Psoas muscle (tissue), 8 donors: ENCODE results near the gene SQOR. TPM values are rescaled to one million over a fixed set of nuclear protein-coding genes. Genes with fewer than 3 reads are reported as not detected.
A peak's percentile ranks its signal among the peaks of the same experiment; 100 is the strongest.

ENCODE experiments used
- ATAC-seq, 4 donors: fragments of 200-7000 bp; cut with Tn5 transposase; one replicate each; pipeline ENCODE4 v1.9.1; 2020; ENCODE audit warnings: moderate library complexity in 3 of 4, mild to moderate bottlenecking in 2 of 4
- DNase-seq, 2 donors: peaks; one replicate each; pipeline ENCODE4 v3.0.0-alpha.2; 2020
- H3K27ac ChIP-seq: fragments of 200-600 bp; one replicate; pipeline ENCODE4 v1.8.0; 2022
- H3K27me3 ChIP-seq, 3 donors: fragments of 200-600 bp in 1 of 3; one replicate each; pipeline versions ENCODE4 v1.6.1 to v1.8.0; 2013 to 2022; ENCODE audit warnings: low read length in 2 of 3, mild to moderate bottlenecking in 2 of 3, moderate library complexity in 1 of 3; ENCODE audit not compliant: insufficient read depth in 3 of 3
- H3K36me3 ChIP-seq, 2 donors: fragments of 200-600 bp in 1 of 2; one replicate each; pipeline versions ENCODE4 v1.6.1 to v1.8.0; 2013 to 2022; ENCODE audit warnings: low read depth in 1 of 2, mild to moderate bottlenecking in 1 of 2, moderate library complexity in 1 of 2; ENCODE audit not compliant: insufficient read depth in 1 of 2
- H3K4me1 ChIP-seq: fragments of 200-600 bp; one replicate; pipeline ENCODE4 v1.8.0; 2022
- H3K4me3 ChIP-seq: fragments of 200-600 bp; one replicate; pipeline ENCODE4 v1.8.0; 2022; ENCODE audit warnings: mild to moderate bottlenecking
- H3K9me3 ChIP-seq: fragments of 200-600 bp; one replicate; pipeline ENCODE4 v1.8.0; 2022
- WGBS, 3 donors: extraction: QIAGEN DNeasy Blood & Tissue Kit; methylation state at CpG; one replicate each; pipeline versions ENCODE4 v1.1.6 to v1.1.7; 2013; 5-methylcytosine and 5-hydroxymethylcytosine counted together
- intact Hi-C, 2 donors: fragments of 100-400 bp; cut with DNase I; formaldehyde crosslinking; loops; one replicate each; pipeline versions ENCODE4 v1.11.0 to v1.14.2; 2022
- polyA plus RNA-seq, 3 donors: library from polyadenylated mRNA; stranded (reverse); fragments of 200-250 nt; gene quantifications; one replicate each; pipeline ENCODE4 v1.2.3, GENCODE V29; 2013
- total RNA-seq, 4 donors: library from RNA; stranded (reverse); fragmentation: NEBNext Ultra II Directional in 2 of 4; extraction: Animal tissue kit (Norgen Biotek cat#: 25700) in 2 of 4; gene quantifications; one replicate each; pipeline versions ENCODE4 v1.2.1 to v1.2.4, GENCODE V29; 2021 to 2023
- TF ChIP-seq, protein P1 (sequence below): fragments of 200-600 bp; IDR thresholded peaks from one replicate; pipeline ENCODE4 v1.8.0; 2022; ENCODE audit warnings: antibody characterized with exemption
- donor health status: healthy with polysubstance abuse.
- donor health status: DM: no; HTN: no; CAD: no; lungs with moderate emphysema.
- donor health status: Bipolar disorder and iron deficiency.
- donor health status: healthy.
- donor health status: DM: yes; HTN: yes; CAD: no.
- donor health status: DM: no; HTN: no; CAD: no.
- donor health status: DM: no; HTN: no; CAD: no.
- donor health status: DM: yes; HTN: yes; CAD: no.

Gene SQOR
- total and polyA plus RNA-seq, 7 donors = 46.5 to 174 (median 142) TPM

DNA sequence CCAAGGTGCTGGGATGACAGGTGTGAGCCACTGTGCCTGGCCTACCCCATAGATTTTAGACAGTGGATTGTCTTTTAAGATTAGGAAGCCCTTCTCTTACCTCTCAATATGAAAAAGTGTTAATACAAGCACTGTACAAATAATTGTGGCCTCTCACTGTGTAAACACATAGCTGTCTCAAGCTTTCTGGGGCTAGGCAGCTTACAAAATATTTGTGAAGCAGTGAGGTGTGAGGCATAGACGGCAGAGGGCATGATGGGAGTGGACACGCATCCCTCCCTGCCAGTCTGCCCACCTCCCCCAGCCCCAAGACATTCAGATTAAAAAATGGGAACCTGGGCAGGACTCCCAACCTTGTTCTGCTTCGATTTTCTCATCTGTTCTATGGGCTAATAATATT is 34.6 kb downstream of the SQOR start:
- peaks cover 18 to 85% of the 10 kb centered on the region in 2 donors for H3K36me3 ChIP-seq
- intact Hi-C loops = no loop called here
- TF ChIP-seq, protein P1, sequence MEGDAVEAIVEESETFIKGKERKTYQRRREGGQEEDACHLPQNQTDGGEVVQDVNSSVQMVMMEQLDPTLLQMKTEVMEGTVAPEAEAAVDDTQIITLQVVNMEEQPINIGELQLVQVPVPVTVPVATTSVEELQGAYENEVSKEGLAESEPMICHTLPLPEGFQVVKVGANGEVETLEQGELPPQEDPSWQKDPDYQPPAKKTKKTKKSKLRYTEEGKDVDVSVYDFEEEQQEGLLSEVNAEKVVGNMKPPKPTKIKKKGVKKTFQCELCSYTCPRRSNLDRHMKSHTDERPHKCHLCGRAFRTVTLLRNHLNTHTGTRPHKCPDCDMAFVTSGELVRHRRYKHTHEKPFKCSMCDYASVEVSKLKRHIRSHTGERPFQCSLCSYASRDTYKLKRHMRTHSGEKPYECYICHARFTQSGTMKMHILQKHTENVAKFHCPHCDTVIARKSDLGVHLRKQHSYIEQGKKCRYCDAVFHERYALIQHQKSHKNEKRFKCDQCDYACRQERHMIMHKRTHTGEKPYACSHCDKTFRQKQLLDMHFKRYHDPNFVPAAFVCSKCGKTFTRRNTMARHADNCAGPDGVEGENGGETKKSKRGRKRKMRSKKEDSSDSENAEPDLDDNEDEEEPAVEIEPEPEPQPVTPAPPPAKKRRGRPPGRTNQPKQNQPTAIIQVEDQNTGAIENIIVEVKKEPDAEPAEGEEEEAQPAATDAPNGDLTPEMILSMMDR = no peak
- no peak for ATAC-seq
- no peak overlapping the region for H3K4me3 ChIP-seq
- H3K9me3 ChIP-seq = no peaks in the 10 kb centered on the region
- no peak overlapping the region for H3K27ac ChIP-seq
- no peaks in the 10 kb centered on the region for H3K27me3 ChIP-seq
- no peak for DNase-seq
- WGBS, 3 donors = 78 to 81% (median 80%) methylated on average over 3 of the region's 3 CpGs
- peaks cover 6% of the 10 kb centered on the region for H3K4me1 ChIP-seq

DNA sequence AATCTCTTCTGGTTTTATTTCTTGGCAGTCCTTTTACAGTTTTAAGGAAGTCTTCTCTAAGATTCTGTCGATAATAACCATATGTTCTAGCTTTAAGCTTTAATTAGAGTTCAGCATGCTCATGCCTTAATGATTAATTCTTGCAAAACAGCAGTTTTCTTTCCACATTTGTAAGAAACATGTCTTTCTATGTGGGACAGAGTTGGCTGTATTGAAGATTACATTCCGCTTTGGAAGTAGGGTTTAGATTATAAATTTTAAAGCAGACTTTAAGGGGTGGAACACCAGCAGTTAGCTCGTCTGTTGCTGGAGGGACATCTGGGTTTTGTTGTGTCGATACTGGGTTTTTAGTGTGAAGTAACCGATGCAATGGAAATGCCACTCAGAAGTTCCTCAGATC is 35.3 kb downstream of the SQOR start:
- intact Hi-C loops = no loop called here
- Histone ChIP-seq H3K27me3 (no peaks in the 10 kb centered on the region), H3K9me3 (no peaks in the 10 kb centered on the region), H3K27ac (no peak overlapping the region), H3K4me1 (no peaks in the 10 kb centered on the region), H3K36me3 (peaks cover 18 to 85% of the 10 kb centered on the region in 2 donors), H3K4me3 (no peak overlapping the region)
- WGBS, 3 donors = 68 to 76% (median 69%) methylated on average over 5 of the region's 5 CpGs
- ATAC-seq = no peak
- no peak for DNase-seq
- TF ChIP-seq, protein P1 = no peak

DNA sequence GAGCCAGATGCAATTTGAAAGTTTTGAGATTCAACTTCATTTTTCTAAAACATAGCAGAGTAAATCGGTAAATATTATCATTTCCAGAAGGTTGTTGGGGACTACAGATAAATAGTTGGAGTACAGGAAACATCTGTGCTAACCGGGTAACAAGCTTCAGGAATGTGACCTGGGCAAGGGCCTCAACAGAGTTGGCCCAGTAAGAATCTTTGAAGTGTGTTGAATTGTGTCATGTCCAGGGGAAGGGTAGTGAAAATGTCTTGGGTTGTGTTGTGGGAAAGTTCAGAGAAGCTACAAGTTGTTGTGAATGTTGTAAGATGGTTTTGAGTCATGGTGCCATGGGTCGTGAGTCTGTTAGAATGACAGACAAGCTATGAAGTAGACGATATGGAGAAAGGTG is 35.7 kb downstream of the SQOR start:
- 70 to 81% (median 80%) methylated on average over 4 of the region's 4 CpGs for WGBS, 3 donors
- TF ChIP-seq, protein P1 = no peak
- DNase-seq = no peak
- Histone ChIP-seq H3K36me3 (peaks cover 18 to 87% of the 10 kb centered on the region in 2 donors), H3K4me1 (no peaks in the 10 kb centered on the region), H3K4me3 (no peak overlapping the region), H3K9me3 (no peaks in the 10 kb centered on the region), H3K27me3 (no peaks in the 10 kb centered on the region), H3K27ac (no peak overlapping the region)
- ATAC-seq = no peak
- intact Hi-C loops = no loop called here

DNA sequence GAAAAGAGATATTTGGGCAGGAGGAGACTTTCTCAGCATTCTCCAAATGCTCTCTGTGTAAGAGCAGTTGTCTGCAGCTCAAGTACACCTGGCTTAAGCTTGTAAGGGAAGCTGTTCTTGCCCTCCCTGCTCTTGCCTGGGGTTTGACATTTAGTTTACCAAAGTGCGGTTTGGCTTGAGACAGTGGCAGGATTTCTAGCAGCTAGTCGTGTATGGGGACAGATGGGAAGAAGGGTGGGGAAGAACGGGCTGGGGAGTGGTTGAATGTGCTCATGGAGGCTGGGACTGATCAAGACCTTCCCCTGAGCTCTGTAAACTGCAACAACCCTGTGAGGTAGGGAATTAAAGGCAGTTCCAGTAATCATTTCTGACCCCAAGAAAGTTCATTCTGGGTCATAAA is 39.8 kb downstream of the SQOR start:
- no peaks in the 10 kb centered on the region for H3K27me3 ChIP-seq
- intact Hi-C loops = no loop called here
- H3K9me3 ChIP-seq = no peaks in the 10 kb centered on the region
- WGBS, 3 donors = 53 to 59% (median 55%) methylated on average over 3 of the region's 3 CpGs
- H3K36me3 ChIP-seq = peaks cover 15 to 100% of the 10 kb centered on the region in 2 donors
- TF ChIP-seq, protein P1 = no peak
- H3K4me3 ChIP-seq = no peak overlapping the region
- H3K4me1 ChIP-seq = no peaks in the 10 kb centered on the region
- no peak overlapping the region for H3K27ac ChIP-seq
- ATAC-seq (peak in 2 of 4 donors; percentile 23 to 37), DNase-seq (no peak)

DNA sequence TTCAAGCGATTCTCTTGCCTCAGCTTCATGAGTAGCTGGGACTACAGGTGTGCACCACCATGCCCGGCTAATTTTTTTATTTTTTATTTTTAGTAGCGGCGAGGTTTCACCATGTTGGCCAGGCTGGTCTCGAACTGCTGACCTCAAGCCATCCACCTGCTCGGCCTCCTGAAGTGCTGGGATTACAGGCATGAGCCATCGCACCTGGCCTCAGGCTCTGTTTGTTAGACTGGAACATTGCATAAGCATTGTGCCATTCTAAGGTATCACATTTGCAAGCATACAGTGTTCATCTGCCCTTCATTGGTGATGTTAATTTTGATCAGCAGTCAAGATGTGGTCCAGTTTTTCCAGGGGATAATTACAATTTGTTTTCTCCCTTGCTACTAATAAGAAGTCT is 43.0 kb downstream of the SQOR start:
- H3K9me3 ChIP-seq = no peaks in the 10 kb centered on the region
- WGBS, 3 donors = 89 to 95% (median 91%) methylated on average over 7 of the region's 7 CpGs
- peak in 1 of 2 donors; percentile 24 for DNase-seq
- TF ChIP-seq, protein P1 = no peak
- H3K4me3 ChIP-seq = no peak overlapping the region
- no peaks in the 10 kb centered on the region for H3K27me3 ChIP-seq
- no peak overlapping the region for H3K27ac ChIP-seq
- H3K4me1 ChIP-seq = no peaks in the 10 kb centered on the region
- ATAC-seq = peak; percentile 63 to 73 (median 70)
- intact Hi-C loops = no loop called here
- H3K36me3 ChIP-seq = peaks cover 15 to 100% of the 10 kb centered on the region in 2 donors
